Measurements from ENCODE around the gene TGM3.

Gene TGM3

DNA sequence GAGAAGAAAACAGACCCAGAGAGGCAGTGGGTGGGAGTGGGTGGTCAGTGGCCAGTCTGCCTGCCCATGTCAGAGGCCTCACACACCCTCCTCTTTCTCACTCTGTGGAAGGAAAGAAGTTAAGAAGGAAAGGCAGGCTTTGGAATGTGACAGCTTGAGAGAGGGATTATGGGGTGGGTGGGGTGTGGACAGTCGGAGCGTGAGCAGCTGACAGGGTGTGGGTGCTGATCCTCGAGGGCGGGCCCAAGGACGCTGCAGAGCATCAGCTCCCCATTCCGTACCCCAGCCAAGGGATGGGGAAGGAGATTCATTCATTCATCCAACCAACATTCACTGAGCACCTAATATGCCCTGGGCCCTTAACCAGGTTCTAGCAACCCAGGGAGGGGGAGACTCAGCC lies 89.7 kb downstream of the TGM3 start:
- H3K36me3 Mint-ChIP-seq: peaks cover 3% of the 10 kb centered on the region
- H3K4me1 Mint-ChIP-seq (ENCODE audit: low read depth): peaks cover 10% of the 10 kb centered on the region
- H3K27me3 Mint-ChIP-seq: no peaks in the 10 kb centered on the region
- no peak overlapping the region for H3K27ac Mint-ChIP-seq
- H3K4me3 Mint-ChIP-seq: no peak overlapping the region
- H3K9me3 Mint-ChIP-seq (ENCODE audit: low read depth): peaks cover 6% of the 10 kb centered on the region

DNA sequence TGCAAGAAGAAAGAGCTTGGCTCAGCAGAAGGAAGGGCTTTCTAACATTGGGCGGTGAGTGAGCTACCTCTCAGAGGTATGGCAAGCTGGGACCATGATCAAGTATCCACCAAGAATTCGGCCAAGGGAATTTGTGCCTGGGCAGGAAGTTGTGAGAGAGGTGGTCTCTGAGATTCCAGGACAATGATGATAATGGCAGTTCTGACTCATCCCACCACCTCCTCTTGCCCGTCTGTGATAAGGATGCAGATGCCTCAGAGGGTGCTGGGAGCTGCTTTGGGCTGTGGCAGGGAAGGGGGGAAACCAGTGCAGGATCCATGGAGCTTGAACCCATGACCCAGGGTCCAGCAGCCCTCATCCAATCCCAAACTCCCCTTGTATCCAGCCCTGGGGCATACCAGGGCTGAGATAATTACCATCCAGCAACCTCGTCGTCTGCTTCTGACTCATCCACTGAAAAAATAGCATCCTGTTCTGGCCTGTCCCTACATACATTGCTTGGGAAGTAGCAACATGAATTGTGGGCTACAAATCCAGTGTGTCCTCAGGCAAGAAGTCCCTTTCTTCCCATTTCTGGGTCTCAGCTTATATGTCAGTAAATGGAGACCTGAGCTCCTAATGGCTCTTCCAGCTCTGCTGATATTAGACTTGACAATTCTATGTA lies 90.8 kb downstream of the TGM3 start:
- Mint-ChIP-seq H3K4me1 (ENCODE audit: low read depth) (peaks cover 10% of the 10 kb centered on the region), H3K36me3 (peaks cover 3% of the 10 kb centered on the region), H3K27ac (no peak overlapping the region), H3K9me3 (ENCODE audit: low read depth) (peaks cover 6% of the 10 kb centered on the region), H3K4me3 (no peak overlapping the region), H3K27me3 (no peaks in the 10 kb centered on the region)

DNA sequence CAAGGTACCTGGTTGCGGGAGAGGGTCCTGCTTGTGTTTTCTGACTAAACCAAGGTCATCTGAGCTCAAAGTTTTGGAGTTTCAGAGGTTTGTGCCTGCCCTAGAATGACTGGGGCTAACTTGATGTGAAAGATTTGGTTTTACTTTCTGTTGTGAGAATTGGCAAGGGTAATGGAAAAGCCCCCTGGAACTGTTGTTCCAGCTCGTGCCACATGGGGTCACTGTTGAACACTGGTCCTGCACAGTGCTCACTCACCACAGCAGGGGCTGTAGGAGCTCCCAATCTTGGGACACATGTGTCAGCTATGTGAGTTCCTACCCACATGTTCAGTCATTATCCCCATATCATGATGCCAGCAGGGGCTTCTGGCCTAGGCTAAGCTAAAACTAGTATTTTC lies 91.4 kb downstream of the TGM3 start:
- H3K9me3 Mint-ChIP-seq (ENCODE audit: low read depth): peaks cover 6% of the 10 kb centered on the region
- no peak overlapping the region for H3K27ac Mint-ChIP-seq
- no peak overlapping the region for H3K4me3 Mint-ChIP-seq
- peaks cover 3% of the 10 kb centered on the region for H3K36me3 Mint-ChIP-seq
- H3K27me3 Mint-ChIP-seq: no peaks in the 10 kb centered on the region
- peaks cover 10% of the 10 kb centered on the region for H3K4me1 Mint-ChIP-seq (ENCODE audit: low read depth)

DNA sequence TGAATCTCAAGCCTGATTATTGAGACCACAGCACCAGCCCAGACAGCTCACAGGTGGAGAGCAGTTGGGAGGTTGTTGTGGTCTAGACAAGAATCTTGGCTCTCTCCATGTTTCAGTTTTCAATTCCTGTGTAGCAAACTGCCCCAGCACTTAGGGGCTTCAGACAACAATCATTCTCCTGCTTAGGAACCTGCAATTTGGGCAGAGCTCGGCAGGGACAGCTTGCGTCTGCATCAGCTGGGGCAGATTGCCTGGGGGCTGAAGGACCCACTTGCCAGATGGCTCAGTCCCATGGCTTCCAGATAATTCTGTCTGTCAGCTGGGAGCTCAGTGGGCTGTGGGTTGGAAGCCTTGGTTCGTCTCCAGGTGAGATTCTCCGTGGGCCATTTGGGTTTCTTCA lies 91.8 kb downstream of the TGM3 start:
- peaks cover 10% of the 10 kb centered on the region for H3K4me1 Mint-ChIP-seq (ENCODE audit: low read depth)
- no peak overlapping the region for H3K4me3 Mint-ChIP-seq
- H3K36me3 Mint-ChIP-seq: peaks cover 3% of the 10 kb centered on the region
- peaks cover 6% of the 10 kb centered on the region for H3K9me3 Mint-ChIP-seq (ENCODE audit: low read depth)
- H3K27me3 Mint-ChIP-seq: no peaks in the 10 kb centered on the region
- no peak overlapping the region for H3K27ac Mint-ChIP-seq

Measured in activated naive CD8-positive, alpha-beta T cell (primary cell).